ENCODE data around the gene LAPTM5. TPM values are rescaled to one million over a fixed set of nuclear protein-coding genes. Genes with fewer than 3 reads are reported as not detected.

The LAPTM5 gene
- total RNA-seq, 1 experiment from 2014 or later = not detected

- H3K4me1 ChIP-seq (ENCODE audit: insufficient read depth, low read length, poor library complexity, severe bottlenecking) = peaks cover 9% of the 10 kb centered on the region
- H3K27me3 ChIP-seq (replicated peaks; ENCODE audit: insufficient read depth, low read depth, low read length, poor library complexity) = peaks cover 6% of the 10 kb centered on the region
- no peaks in the 10 kb centered on the region for H3K9me3 ChIP-seq (ENCODE audit: low read depth, low read length, poor library complexity, severe bottlenecking)
- CTCF ChIA-PET = interaction anchor here (0.6 kb wide), 1 partner anchor 1100 kb away, joined by 5 read pairs; no protein-coding TSS in a partner anchor
- no peak overlapping the region for H3K4me3 ChIP-seq (ENCODE audit: low read depth, low read length, poor library complexity, severe bottlenecking)
- POLR2A ChIA-PET (ENCODE audit: low non-redundant PET) = no interaction called here
- TF ChIP-seq CTCF (conservative IDR thresholded peaks at IDR 0.05; ENCODE audit: low read depth, low read length) (no peak), EZH2 (IDR thresholded peaks at IDR 0.05; ENCODE audit: borderline replicate concordance, low read depth, low read length, poor library complexity, severe bottlenecking) (no peak)
- DNase-seq (ENCODE audit: low spot score) = no peak
- intact Hi-C loops (cut with micrococcal nuclease; ENCODE audit: unreplicated experiment) = no loop called here
- no peaks in the 10 kb centered on the region for H3K36me3 ChIP-seq (ENCODE audit: insufficient read depth, low read length, poor library complexity, severe bottlenecking)
- H3K27ac ChIP-seq (ENCODE audit: low read depth, low read length, poor library complexity, severe bottlenecking) = no peak overlapping the region
- no TSS peak for BruUV-seq (replicated peaks)
Observed at GRCh38 chr1:30787266-30787665, 29.7 kb upstream of the LAPTM5 start.

- Histone ChIP-seq H3K4me3 (ENCODE audit: low read depth, low read length, poor library complexity, severe bottlenecking) (no peak overlapping the region), H3K9me3 (ENCODE audit: low read depth, low read length, poor library complexity, severe bottlenecking) (no peaks in the 10 kb centered on the region), H3K27me3 (replicated peaks; ENCODE audit: insufficient read depth, low read depth, low read length, poor library complexity) (peaks cover 5% of the 10 kb centered on the region), H3K36me3 (ENCODE audit: insufficient read depth, low read length, poor library complexity, severe bottlenecking) (no peaks in the 10 kb centered on the region), H3K27ac (ENCODE audit: low read depth, low read length, poor library complexity, severe bottlenecking) (no peak overlapping the region), H3K4me1 (ENCODE audit: insufficient read depth, low read length, poor library complexity, severe bottlenecking) (peaks cover 9% of the 10 kb centered on the region)
- ChIA-PET POLR2A (ENCODE audit: low non-redundant PET) (interaction anchor here (0.6 kb wide), 1 partner anchor 133 kb away, joined by 3 read pairs; no protein-coding TSS in a partner anchor), CTCF (interaction anchor here (0.6 to 1.2 kb wide), 2 partner anchors 9 to 1099 kb away, joined by 5 read pairs; no protein-coding TSS in a partner anchor)
- TF ChIP-seq EZH2 (IDR thresholded peaks at IDR 0.05; ENCODE audit: borderline replicate concordance, low read depth, low read length, poor library complexity, severe bottlenecking) (no peak), CTCF (conservative IDR thresholded peaks at IDR 0.05; ENCODE audit: low read depth, low read length) (no peak)
- BruUV-seq (replicated peaks) = no TSS peak
- intact Hi-C loops (cut with micrococcal nuclease; ENCODE audit: unreplicated experiment) = no loop called here
- peak; percentile 47 for DNase-seq (ENCODE audit: low spot score)
Observed at GRCh38 chr1:30786264-30786991, 28.9 kb upstream of the LAPTM5 start.

- Histone ChIP-seq H3K36me3 (ENCODE audit: insufficient read depth, low read length, poor library complexity, severe bottlenecking) (no peaks in the 10 kb centered on the region), H3K9me3 (ENCODE audit: low read depth, low read length, poor library complexity, severe bottlenecking) (no peaks in the 10 kb centered on the region), H3K4me1 (ENCODE audit: insufficient read depth, low read length, poor library complexity, severe bottlenecking) (peaks cover 9% of the 10 kb centered on the region), H3K4me3 (ENCODE audit: low read depth, low read length, poor library complexity, severe bottlenecking) (no peak overlapping the region), H3K27me3 (replicated peaks; ENCODE audit: insufficient read depth, low read depth, low read length, poor library complexity) (no peaks in the 10 kb centered on the region), H3K27ac (ENCODE audit: low read depth, low read length, poor library complexity, severe bottlenecking) (no peak overlapping the region)
- intact Hi-C loops (cut with micrococcal nuclease; ENCODE audit: unreplicated experiment) = no loop called here
- POLR2A ChIA-PET (ENCODE audit: low non-redundant PET) = no interaction called here
- no TSS peak for BruUV-seq (replicated peaks)
- CTCF ChIA-PET = interaction anchor here (1.2 kb wide), 1 partner anchor 8 kb away, joined by 5 read pairs; no protein-coding TSS in a partner anchor
- TF ChIP-seq EZH2 (IDR thresholded peaks at IDR 0.05; ENCODE audit: borderline replicate concordance, low read depth, low read length, poor library complexity, severe bottlenecking) (no peak), CTCF (conservative IDR thresholded peaks at IDR 0.05; ENCODE audit: low read depth, low read length) (no peak)
- no peak for DNase-seq (ENCODE audit: low spot score)
Observed at GRCh38 chr1:30785714-30786113, 28.1 kb upstream of the LAPTM5 start.

Data from A673 (cell line).